CD4-positive, alpha-beta T cell treated with Interferon gamma for 1 hour (primary cell): ENCODE measurements around the gene ERVFRD-1.
A peak's percentile ranks its signal among the peaks of the same experiment; 100 is the strongest.

ENCODE experiments used
- DNase-seq: peaks from one replicate; pipeline ENCODE4 v3.0.0-alpha.2; 2020

ERVFRD-1 gene, protein sequence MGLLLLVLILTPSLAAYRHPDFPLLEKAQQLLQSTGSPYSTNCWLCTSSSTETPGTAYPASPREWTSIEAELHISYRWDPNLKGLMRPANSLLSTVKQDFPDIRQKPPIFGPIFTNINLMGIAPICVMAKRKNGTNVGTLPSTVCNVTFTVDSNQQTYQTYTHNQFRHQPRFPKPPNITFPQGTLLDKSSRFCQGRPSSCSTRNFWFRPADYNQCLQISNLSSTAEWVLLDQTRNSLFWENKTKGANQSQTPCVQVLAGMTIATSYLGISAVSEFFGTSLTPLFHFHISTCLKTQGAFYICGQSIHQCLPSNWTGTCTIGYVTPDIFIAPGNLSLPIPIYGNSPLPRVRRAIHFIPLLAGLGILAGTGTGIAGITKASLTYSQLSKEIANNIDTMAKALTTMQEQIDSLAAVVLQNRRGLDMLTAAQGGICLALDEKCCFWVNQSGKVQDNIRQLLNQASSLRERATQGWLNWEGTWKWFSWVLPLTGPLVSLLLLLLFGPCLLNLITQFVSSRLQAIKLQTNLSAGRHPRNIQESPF

DNA sequence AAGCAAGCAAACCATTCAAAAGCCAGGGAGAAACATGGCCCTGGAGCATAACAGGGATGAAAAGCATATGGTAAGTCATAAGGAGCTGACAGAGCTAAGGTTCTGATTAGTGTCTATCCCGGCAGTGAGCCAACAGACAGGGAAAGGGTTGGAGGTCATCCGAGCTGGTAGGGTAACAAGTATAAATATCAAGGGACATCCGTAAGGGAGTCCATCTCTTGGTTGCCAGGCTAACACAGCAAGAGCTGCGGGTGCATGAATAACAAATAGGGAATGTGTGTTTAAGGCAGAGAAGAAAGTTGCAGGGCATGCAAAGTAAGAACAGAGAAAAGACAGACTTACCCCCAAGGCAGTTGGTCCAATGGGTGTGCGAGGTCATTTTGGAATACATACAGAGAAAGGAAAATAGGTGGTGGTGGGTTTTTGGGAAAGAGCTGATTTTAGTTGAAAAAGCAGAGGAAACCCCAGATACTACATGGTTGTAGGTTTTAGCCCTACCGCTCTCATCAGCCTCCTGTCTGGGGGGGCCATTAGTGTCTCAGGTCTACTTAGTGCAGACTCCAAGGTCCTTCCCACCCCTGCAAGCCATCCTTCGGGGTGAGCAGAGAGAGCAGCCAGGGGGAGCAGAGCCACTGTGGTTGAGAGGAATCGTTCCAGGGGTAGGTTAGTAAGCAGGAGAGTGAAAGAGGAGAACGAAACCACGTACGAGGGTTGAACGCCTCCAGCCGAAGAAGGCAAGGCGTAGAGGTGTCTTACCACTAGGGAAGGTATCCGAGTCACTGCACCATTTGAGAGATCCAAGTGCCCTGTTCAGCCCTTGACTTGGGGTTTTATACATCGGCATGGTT lies at the start of gene ERVFRD-1:
Gene ERVFRD-1 (minus strand): TSS at position 805 of the 848 bp plus-strand sequence. CDS start 6,415 bp downstream, outside the sequence.
- no peak for DNase-seq

DNA sequence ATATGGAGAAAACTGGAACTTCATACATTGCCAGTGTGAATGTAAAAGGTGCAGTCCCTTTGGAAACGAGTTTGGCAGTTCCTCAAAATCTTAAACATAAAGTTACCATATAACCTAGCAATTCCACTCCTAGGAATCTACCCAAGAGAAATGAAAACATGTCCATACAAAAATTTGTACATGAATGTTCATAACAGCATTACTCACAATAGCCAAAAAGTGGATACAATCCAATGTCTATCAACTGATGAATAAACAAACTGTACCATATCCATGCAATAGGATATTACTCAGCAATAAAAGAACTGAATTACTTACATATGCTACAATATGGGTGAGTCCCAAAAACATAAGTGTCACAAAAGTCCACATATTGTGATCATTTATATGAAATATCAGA lies 48.7 kb upstream of the ERVFRD-1 start:
- no peak for DNase-seq

DNA sequence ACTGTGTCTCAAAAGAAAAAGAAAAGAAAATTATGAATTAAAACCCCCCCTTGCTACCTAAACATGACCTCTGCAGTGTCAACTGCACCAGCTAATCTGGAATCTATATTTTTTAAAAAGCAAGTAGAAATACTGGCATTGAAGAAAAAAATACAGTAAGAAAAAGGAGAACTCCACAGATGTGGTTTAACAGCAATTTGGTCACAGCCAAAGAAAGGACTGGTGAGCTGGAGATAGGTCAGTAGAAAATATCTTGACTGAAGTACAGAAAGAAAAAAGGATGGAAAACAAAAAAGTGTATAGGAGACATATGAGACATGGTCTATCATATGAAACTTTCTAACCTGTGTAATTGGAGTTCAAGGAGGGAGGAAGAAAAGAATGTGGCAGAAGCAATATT lies 44.1 kb upstream of the ERVFRD-1 start:
- no peak for DNase-seq

DNA sequence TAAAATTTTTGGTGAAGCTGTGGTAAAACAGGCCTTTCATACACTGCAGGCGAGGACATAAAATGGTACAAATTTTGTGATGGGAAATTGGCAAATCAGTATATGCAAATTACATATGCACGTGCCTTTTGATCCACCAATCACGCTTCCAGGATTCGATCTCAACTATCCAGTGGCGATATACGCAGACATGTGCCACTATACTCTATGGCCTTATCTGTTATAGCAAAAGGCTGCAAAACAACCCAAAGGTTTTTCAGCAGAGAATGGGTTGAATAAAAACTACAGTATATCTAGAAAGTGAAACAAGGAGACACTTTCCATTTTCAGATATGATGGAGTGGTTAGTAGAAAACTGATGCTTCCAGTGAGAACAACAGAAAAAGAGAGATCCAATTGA lies 41.9 kb upstream of the ERVFRD-1 start:
- no peak for DNase-seq

DNA sequence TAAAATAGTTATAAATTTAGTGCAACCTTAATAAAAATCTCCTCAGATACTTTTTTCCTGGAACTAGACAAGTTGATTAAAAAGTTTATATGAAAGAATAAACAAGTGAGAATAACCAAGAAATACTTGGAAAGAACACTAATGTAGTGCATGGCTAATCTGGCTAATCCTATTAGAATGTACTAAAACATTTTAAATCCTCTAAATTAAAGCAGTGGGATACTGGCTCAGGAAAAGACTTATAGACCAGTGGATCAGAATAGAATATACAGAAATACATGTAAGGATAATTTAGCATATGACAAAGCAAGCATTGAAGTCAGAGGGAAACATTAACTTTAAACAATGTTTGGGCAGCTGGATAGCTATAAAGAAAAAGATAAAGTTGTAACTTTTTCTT lies 41.1 kb upstream of the ERVFRD-1 start:
- no peak for DNase-seq

DNA sequence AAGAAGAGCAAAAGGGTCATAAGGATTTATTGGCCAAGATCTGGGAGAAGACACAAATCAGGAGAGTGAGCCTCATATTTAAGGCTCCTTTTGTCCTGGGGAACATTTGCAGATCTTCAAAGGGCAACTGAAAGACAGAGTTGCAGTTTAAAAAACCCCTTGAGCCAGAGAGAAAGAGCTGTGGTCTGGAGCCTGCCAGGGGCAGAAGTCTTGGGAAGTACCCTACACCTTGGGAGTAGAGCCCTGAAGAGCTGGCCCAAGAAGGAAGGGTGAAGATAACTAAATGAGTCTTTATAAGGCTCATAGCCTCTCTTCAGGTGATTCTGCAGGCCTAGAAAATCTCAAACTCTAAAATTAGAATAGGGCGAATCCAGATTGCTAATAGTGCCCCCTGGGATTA lies 40.0 kb upstream of the ERVFRD-1 start:
- DNase-seq, result no peak

DNA sequence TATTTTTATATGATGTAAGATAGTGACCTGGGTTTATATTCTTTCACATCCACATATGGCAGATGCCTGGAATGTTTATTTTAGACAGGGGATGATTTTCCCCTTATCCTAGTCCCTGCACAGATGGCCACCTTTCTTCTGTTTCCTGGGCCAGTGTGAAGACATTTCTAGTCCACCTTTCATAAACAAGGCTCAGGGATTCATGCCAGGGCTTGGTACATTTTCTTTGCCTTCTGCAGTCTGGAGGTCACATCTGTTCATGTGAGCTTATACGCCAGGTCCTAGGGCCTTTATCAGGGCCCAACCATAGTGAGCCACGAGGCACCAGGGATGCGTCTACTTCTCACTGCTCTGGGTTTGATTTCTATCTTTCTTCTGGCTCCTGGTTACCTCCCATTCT lies 38.0 kb upstream of the ERVFRD-1 start:
- no peak for DNase-seq

DNA sequence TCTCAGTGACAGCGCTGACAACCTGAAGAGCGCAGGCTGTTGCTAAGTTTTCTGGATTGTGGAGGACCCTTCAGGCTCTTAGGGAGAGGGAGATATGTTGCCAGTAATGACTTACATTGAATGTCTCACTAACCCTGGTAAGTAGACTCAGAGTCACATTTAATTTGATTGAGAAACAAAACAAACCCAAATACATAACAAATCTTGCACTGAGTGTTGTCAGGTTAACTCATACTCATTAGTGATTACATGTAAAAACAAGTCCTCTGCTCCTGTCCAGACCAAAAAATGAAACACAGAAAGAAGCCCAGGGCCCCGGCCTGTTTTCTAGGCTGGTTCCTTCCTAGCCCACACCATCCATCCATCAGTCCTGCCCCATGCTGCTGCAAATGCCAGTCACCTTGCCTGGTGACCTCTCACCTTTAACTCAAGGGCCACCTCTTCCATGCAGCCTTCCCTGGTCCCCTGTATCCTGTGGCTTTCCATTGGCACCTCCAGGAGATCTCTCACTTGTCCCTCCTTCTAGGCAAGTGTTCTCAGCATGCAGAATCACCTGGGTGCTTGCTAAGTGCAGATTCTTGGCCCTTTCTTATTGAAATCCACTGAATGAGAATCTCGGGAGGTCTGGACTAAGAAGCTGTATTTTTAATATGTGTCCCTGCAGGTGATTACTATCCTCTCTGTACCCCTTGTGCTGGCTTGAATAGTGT lies 34.7 kb upstream of the ERVFRD-1 start:
- no peak for DNase-seq

DNA sequence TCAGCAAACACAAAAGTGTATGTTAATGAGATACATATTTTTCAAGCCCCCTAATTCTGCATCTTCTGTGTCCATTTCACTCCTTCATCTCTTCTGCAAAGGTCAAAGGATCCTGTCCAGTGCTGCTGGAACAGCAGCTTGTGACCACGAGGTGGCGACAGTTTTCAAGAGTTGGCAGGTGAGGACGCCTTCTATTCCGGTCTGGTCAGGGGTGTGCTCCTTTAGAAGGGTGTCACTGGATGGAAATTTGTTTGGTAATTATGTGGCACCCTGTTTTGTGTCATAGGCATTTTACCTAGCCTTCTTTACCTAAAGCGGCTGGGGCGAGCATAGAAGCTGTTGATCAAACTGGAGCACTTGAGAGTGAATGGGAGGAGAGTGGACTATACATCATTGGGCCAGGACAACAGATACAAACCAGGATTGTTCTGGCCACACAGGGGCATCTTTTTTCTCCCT lies 32.9 kb upstream of the ERVFRD-1 start:
- peak; percentile 71 for DNase-seq

DNA sequence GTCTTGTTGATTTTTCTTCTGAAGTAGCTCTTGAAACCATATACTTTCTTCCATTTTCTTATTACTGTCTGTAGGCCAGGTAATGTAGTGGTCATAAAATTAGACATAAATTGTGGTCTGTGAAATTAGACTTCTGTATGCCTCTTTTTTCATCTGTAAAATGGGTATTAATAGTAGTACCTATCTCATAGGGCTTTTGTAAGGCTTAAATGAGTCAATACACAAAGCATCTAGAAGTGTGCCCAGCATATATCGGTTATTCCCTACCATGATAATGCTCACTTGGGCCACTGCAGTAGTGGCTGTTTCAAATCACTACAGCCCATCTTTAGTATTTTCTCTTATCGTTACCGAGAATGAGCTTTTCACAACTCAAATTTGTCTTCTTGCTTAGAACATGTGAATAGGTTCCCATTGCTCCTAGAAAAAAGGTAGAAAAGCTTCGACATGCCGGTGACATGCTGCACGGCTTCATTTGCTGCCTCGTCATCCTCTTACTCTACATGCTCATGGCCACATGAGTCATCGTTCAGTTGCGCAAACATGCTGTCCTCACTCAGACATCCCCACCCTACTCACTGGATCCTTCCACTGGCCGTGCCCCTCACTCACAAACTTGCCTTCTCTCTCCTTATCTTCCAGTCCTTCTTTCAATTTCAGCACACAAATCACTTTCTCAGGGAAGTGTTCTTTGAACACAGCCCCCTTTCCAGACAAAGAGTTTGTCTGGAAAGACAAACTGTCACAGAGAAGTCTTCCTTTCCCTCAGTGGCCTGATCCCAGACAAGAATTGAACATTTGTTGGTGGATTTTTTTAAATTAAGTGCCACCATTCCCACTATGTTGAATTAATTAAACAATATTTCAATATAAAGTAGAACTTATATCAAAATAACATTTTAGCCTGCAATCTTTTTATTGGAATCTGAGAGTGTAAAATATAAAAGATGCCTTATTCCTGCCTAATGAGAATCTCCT lies 32.2 kb upstream of the ERVFRD-1 start:
- DNase-seq, result peak; percentile 72

DNA sequence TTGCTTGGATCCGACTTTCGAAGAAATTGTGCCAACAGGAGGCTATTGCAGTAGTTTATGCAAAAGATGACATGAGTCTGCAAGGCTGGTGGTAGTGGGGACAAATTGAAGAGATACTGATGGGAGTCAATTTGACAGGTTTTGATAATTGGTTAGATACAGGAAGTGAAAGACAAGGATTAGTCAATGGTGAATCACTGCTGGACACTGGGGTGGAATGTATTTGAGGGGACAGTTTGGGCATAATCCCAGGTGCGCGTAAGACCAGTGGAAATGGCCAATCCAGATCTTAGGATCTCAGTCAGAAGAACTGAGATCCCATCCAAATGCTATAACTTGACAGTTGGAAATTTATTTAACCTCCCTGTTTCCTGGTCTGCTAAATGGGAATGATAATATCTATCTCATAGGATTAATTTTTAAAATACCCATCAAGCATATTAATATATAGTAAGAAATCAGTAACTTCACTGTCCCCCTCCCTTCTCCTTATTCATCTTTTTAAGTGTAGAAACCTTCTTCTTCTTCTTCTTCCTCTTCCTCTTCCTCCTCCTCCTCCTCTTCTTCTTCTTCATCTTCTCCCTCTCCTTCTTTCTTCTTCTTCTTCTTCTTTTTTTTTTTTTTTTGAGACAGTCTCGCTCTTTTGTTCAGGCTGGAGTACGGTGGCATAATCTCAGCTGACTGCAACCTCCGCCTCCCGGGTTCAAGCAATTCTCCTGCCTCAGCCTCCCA lies 30.9 kb upstream of the ERVFRD-1 start:
- DNase-seq, result no peak

DNA sequence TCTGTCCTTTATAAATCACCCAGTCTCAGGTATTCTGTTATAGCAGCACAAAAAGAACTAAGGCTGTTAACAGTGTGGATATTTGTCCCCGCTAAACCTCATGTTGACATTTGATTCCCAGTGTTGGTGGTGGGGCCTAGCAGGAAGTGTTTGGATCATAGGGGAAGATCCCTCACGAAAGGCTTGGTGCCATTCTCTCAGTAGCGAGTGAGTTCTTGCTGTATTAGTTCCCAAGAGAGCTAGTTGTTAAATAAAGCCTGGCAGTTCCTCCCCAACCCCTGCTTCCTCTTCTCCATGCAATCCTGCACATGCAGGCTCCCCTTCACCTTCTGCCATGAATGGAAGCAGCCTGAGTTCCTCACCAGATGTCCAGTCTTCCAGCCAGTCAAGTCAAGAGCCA lies 29.8 kb upstream of the ERVFRD-1 start:
- DNase-seq, result no peak

DNA sequence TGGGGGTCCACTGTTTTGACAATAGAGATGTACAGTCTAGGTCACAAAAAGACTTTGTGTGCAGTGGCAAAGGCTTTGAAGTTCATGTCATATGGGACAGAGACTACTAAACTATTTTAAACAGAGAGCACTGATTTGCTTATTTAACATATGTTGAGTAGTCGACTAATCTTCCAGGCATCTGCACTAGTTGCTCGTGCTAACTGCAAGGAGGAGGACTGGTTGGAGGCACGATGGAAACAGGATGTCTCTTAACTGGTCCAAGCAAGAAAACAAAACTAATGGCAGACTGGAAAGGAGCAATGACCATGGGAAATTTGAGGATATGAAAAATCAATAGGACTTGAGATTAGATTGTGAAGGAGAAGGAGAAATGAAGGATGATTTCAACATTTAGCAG lies 28.5 kb upstream of the ERVFRD-1 start:
- DNase-seq, result no peak

DNA sequence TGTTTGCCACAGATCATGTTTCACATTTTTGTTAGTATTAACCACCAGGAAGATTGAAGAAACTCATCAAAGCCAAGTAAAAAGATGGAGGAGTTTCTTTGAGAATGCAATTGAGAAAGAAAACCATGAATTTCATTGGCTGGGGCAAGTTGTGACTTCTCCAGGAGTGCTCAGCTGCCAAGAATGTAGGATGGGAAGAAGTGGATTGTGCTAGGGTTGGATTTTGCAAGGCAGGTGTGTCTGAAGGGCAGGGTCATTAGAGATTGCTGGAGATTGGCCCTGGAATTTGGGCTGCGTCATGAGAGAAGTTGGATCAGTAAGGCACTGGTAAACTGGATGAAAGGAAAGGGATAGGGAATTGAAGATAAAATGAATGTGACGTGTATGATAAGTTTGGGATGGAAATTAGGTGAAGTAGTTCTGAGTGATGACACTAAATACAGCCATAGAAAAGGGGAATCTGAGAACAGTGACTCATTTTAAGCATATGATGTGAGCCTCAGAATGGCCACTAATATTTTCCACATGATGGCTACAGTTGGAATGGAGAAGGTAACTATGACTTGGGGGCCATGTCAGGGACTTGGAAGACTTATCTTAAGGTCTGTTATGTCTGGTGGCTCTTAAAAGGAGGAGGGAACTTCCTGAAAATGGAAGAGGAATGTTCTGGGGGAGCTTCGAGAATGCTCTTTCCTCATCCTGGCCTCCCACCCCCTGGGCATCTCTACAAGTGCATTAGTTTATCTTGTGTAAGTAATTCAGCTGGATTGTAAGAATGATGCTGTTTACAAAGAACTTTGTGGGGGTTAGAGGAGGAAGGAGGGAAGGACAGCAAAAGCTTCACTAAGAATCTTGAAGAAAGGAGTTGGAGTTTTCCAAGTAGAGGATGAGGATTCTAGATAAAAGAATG lies 27.8 kb upstream of the ERVFRD-1 start:
- DNase-seq, result no peak

DNA sequence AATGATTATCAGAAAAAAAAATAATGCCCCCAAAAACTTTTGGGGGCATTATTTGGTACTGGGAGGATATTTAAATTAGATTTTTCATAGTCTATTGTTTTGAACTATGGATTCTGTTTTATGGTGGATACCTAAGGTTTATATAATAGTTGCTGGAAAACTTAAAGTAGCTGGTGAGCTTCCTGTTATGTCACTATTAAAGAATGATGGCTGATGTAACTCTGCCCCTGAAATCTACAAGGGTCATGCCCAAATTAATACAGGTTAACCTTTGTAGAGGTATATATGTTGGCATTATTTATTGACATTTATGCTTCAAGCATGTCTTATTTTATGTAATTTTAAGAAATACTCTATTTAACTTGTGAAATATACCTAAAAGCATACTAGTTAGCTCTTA lies 25.3 kb upstream of the ERVFRD-1 start:
- DNase-seq, result no peak

DNA sequence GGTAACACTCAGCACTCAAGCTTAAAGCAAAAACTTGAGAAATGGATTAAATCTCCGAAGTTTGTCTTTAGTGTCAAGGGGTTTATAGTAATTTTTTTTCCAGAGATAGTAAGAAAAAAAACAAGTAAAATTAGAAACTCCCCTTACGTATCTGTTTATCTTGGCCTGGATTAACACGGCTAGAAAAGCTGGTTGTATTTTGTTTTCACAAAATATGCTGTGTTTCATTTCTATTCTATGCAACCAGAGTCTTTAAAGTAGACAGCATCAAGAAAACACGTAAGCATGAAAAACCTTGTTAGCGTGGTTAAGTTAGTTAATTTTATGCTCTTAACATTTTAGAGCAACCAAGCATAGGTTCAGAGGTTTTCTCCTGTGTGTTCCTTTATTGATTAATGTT lies 21.8 kb upstream of the ERVFRD-1 start:
- no peak for DNase-seq

DNA sequence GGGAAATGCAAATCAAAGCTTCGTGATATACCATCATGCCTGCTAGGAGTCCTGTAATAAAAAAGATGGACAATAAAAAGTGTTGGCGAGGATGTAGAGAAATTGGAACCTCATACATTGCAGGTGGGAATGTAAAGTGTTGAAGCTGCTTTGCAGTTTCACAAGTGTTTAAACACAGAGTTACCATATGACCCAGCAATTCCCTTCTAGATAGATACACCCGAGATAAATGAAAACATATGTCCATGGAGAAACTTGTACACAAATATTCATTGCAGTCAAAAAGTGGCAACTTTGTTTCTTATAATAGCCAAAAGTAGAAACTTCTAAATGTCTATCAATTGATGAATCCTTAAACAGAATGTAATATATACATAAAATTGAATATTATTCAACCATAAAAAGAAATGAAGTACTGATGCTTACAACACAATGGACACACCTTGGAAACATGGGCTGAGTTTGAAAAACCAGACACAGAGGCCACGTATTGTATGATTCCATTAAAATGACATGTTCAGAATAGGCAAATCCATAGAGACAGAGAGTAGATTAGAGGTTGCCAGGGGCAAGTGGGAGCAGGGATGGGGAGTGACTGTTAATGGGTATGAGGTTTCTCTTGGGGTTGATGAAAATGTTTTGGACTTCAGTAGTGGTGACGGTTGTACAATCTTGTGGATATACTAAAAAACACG lies 20.8 kb upstream of the ERVFRD-1 start:
- no peak for DNase-seq

DNA sequence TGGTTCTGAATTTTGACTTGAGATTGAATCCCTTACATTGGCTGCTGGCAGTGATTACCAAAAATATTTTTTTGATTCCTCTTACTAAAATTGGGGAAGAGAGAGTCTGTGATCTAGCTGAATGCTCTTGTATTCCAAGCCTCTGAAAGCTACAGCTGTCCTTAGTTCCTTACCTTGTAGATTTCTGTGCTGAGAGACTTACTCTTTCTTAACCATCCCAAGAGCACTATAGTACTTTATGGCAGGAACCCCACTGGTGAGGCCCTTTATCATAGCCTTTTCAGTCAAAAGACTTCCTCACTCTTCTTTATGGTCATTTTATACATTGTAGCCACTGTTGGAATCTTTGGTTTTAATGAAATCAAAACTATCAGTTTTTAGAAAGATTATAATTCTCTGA lies 19.1 kb upstream of the ERVFRD-1 start:
- no peak for DNase-seq

DNA sequence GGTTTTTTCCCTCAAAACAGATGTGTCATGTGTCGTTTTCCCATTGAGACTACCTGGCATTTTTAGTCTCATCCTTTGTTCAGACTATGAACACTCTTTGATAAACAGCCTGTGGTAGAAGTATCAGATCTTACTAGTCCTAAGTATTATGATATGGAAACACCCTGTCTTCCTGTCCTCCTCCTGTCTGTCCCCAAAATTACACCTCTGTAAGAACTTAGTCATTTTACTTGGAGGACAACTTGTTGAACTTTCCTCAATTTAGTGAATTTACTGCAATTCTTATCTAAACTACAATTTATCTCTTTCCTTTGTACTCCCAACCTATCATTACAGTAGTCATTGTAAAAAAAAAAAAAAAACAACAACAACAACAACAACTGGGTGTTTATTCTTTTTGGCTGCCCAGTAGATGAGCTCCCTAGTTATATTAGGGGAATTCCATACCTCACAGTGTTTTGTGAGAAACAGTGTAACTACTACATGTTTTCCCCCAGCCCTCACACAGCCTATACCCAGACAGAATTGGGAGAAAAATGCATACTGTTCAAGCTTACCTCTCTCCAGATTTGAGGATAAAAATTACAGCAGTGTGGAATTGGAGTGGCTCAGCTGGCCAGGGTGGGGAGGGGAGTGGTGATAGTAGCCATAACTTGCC lies 18.5 kb upstream of the ERVFRD-1 start:
- no peak for DNase-seq
